H1 (cell line): ENCODE measurements around the gene ARHGAP15.

ENCODE experiments used
- TAF1 ChIP-seq: IDR thresholded peaks from 2 replicates; pipeline ENCODE4 v1.6.1; 2011; ENCODE audit warnings: mild to moderate bottlenecking, low read depth, low read length
- TF ChIP-seq, protein P1 (sequence below), 3 experiments: IDR thresholded peaks; 1 replicate in 2 of 3; 2 replicates in 1 of 3; pipeline versions ENCODE4 v1.5.1 to v1.6.1; 2011; ENCODE audit warnings: low read length in 3 of 3, mild to moderate bottlenecking in 3 of 3, inconsistent platforms in 2 of 3, low read depth in 1 of 3, moderate library complexity in 1 of 3; ENCODE audit not compliant: insufficient read depth in 1 of 3; ENCODE audit errors: control extremely low read depth in 1 of 3

DNA sequence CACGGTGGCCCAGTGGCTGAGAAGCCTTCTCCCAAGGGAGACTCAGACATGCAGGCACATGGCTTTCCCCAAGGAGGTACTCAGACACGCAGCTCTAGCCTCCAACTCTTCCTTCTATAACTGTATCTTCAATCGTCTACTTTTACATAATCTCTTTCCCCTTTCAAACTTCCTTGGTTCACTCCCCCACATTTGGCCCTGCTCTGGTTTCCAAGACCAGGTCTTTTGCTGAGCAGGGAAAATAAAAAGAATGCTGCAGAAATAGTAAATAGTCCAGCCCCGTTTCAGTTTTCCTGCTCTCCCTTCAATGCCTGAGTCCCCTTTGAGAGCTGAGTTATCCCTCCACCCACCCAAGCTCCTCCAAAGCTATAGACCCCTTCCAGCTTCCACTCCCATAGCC, 635.0 kb downstream of the ARHGAP15 start:
- TF ChIP-seq, protein P1, sequence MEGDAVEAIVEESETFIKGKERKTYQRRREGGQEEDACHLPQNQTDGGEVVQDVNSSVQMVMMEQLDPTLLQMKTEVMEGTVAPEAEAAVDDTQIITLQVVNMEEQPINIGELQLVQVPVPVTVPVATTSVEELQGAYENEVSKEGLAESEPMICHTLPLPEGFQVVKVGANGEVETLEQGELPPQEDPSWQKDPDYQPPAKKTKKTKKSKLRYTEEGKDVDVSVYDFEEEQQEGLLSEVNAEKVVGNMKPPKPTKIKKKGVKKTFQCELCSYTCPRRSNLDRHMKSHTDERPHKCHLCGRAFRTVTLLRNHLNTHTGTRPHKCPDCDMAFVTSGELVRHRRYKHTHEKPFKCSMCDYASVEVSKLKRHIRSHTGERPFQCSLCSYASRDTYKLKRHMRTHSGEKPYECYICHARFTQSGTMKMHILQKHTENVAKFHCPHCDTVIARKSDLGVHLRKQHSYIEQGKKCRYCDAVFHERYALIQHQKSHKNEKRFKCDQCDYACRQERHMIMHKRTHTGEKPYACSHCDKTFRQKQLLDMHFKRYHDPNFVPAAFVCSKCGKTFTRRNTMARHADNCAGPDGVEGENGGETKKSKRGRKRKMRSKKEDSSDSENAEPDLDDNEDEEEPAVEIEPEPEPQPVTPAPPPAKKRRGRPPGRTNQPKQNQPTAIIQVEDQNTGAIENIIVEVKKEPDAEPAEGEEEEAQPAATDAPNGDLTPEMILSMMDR (IDR thresholded peaks at IDR 0.05; ENCODE audit: control extremely low read depth in 1 of 3, insufficient read depth in 1 of 3, low read depth in 1 of 3, low read length in 3 of 3): no peak
- TF ChIP-seq TAF1: no peak
